Activated CD4-positive, alpha-beta T cell treated with anti-CD3 and anti-CD28 coated beads for 4 hours (primary cell): ENCODE measurements around the gene MYO19.
"Not testable (repeated sequence)": the region's sequence is repeated elsewhere in the genome, so short reads cannot be mapped to it uniquely, and the experiment has no call there.

Experiments used
- DNase-seq, 2 donors: peaks; one replicate each; pipeline ENCODE4 v3.0.0-alpha.2; 2020

The MYO19 gene

DNA sequence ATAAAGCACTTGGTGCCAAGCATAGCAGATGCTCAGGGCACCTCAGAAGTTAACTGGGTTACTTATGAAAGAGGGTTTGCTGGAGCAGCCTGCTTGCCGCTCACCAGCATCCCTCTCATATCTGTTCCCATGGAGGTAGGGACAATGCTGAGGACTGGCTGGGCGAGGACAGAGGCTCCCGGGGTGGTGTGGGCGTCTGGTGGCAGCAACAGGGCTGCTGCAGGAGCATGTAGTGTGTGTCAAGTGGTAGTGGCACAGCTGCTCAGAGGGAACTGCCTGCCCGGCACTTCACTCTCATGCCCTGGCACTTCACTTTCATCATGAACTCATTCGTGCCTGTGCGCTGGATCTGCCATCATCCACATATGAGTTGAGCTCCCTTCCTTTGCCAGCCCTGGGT lies 75.1 kb downstream of the MYO19 start:
- no peak for DNase-seq

DNA sequence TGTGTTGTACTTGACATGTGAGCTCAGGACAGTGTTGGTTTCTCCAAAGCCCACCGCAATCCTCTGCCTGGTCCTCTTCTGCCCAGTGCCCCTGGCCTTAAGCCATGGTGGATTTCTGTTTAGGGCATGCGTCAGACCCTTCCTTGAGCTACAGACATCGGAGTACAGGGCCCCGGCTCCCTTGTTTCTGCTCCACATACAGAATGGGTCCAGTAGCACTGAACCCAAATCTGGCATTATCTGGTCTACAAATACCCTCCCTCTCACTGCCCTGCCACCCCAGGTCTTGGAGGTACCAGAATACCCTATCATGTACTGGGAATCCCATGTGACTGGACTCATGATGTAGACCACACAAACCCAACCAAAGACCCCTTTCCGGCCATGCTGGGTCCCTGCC lies 75.6 kb downstream of the MYO19 start:
- DNase-seq = no peak

DNA sequence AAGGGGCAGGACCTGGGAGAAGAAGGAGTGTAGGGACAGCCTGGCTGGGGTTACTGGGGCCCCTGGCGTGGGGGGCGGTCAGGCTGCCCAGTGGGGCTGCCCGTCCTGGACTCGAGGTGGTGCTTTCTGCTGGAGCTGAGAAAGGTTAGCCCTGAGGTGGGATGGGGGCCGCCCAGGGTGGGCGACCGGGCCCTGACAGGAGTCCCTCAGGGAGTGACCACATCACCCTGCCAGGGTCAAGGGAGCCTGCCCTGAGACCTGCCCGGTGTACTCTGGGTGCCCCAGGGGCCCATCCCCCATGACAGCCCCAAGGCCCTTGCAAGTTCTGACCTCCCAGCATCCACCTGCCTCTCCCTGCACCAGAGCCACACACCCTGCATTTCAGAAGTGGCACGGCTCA lies 77.0 kb downstream of the MYO19 start:
- not testable (repeated sequence) for DNase-seq

DNA sequence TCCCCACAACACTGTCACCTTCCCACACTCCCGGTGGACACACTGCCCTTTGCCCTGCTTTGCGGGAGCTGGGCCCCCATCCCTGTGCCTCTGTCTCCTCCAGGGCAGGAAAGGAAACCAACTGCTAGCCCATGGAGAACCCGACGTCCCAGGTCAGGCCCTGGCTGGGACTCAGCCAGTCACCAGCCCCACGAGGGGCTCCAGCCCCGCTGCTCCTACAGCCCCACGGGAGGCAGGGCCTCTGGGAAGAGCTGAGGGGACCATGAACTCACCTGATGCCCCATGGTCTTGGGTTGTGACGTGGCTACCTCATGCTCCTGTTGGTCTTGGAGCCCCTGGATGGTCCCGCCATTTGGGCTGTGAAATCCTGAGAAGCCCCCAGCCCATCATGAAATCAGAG lies 81.8 kb downstream of the MYO19 start:
- not testable (repeated sequence) for DNase-seq

DNA sequence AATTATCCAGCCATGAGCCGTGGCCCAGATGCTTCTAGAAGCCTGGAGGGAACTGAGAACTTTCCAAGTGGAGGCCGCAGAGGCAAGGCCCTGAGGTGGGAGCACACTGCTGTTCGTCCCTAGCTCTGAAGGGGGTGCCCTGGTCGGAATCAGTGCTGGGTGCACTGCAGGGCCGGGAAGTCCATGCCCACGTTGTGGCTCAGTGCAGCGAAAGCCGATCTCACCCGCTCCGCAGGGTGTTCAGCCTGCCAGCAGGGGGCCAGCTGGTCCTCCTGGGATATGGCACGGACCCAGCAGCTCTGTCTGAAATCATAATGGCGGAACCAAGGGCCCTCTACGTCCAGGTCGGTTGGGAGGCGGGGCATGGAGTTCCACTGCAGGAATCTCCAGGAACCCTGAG lies 84.7 kb downstream of the MYO19 start:
- DNase-seq = not testable (repeated sequence)
